Measurements from ENCODE around the gene SMG7.

SMG7 gene

DNA sequence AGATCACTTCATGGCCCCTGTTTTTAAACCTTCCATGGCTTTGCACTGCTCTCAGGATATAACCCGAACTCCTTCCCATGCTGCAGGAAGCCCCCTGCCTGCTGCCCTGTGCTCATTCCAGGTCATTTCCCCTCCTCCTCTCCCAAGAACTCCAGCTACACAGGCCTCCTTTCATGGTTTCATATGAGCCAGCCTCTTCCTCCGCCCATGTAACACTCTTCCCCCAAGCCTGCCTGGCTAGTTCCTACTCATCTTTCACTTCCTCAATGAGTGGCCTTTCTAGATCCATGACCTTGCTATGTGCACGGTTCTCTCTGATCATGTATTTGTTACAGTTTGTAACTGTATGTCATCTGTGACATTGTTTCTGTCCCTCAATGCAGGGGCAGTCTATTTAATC, 121.1 kb downstream of the SMG7 start:
- FAIRE-seq, result no peak

DNA sequence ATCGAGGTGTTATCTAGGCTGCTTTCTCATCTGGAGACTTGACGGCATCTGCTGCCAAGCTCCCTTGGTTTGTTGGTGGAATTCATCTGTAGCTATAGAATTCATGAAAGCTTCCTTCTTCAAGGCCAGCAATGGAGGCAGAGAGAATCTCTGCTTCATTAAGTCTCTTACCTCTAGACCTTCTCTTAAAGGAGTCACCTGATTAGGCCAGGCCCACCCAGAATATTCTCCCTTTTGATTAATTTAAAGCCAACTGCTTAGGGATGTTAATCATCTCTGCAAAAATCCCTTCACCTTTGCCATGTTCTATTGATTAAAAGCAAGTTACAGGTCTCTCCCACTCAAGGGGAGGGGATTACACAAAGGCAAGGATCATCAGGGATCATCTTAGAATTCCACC, 123.2 kb downstream of the SMG7 start:
- FAIRE-seq, result no peak

GRCh38 chr1:183596500-183596899, 124.2 kb downstream of the SMG7 start:
- no peak for FAIRE-seq

GRCh38 chr1:183597656-183598347, 125.5 kb downstream of the SMG7 start:
- no peak for FAIRE-seq

DNA sequence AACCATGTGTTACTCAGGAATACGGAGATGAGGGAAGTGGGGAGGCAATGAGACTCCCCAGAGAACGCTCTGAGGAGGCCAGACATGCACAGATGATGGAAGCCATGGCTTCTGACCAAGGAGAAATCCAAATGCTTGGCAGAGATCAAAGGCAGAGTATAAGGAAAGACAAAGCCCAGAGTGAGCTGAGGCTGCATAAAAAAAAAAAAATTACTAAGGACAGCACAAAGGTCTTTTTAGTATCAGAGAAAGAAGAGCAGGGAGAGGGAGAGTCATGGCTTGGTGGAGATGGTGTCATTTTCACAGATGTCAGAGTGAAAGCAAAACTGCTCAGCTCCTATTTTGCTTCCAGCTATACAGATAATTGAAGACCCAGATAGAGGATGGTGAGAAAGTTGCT, 126.1 kb downstream of the SMG7 start:
- FAIRE-seq, result no peak

- FAIRE-seq, result no peak
Observed at GRCh38 chr1:183600136-183600535, 127.8 kb downstream of the SMG7 start.

GRCh38 chr1:183600634-183601033, 128.3 kb downstream of the SMG7 start:
- FAIRE-seq, result no peak

DNA sequence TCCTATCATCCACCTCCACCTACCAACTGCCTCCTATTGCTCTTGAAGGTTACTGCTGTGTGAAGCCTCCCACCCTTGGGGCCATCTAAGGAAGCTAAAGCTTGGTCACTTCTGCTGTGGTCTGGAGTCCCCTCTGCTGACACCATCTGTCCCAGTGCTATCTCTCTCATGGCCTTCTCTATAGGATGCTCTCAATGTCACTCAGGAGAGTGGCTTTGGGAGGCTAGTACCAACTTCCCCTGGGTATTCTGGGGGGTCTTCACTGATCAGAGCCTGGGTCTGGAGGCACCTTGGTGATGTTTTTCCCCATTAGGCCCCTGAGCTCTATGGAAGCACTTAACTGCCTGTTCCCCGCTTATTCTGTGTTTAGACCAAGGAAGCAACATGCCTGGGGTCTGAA, 130.2 kb downstream of the SMG7 start:
- FAIRE-seq, result no peak
